Right lobe of liver (tissue), 6 donors: ENCODE measurements around the gene EPHA1. TPM values are rescaled to one million over a fixed set of nuclear protein-coding genes. Genes with fewer than 3 reads are reported as not detected.

Source experiments
- ATAC-seq, 4 donors: fragments of 200-7000 bp; cut with Tn5 transposase; one replicate each; pipeline ENCODE4 v1.9.1; 2020; ENCODE audit warnings: mild to moderate bottlenecking in 4 of 4, moderate library complexity in 4 of 4
- DNase-seq, 3 donors: peaks; one replicate each; pipeline ENCODE4 v3.0.0-alpha.2; 2020
- H3K27ac ChIP-seq, 3 donors: fragments of 200-600 bp; one replicate each; pipeline ENCODE4 v1.8.0; 2022
- H3K27me3 ChIP-seq, 2 donors: fragments of 200-600 bp; one replicate each; pipeline ENCODE4 v1.8.0; 2022
- H3K36me3 ChIP-seq, 4 donors: fragments of 200-600 bp; sonication (generic) in 1 of 4; one replicate each; pipeline versions ENCODE4 v1.5.1 to v1.8.0; 2017 to 2022; ENCODE audit warnings: control low read depth in 1 of 4
- H3K4me1 ChIP-seq, 4 donors: fragments of 200-600 bp; sonication (generic) in 1 of 4; one replicate each; pipeline versions ENCODE4 v1.5.1 to v1.8.0; 2017 to 2022; ENCODE audit warnings: control low read depth in 1 of 4
- H3K4me3 ChIP-seq, 3 donors: fragments of 200-600 bp; one replicate each; pipeline ENCODE4 v1.8.0; 2022
- H3K9me3 ChIP-seq, 4 donors: fragments of 200-600 bp; sonication (generic) in 1 of 4; one replicate each; pipeline versions ENCODE4 v1.5.1 to v1.8.0; 2017 to 2022; ENCODE audit warnings: control low read depth in 1 of 4
- POLR2A ChIP-seq: fragments of 450-650 bp; IDR thresholded peaks from one replicate; pipeline ENCODE4 v1.6.1; 2017; ENCODE audit warnings: antibody characterized with exemption, mild to moderate bottlenecking
- WGBS: methylation state at CpG from one replicate; pipeline ENCODE4 v1.1.6; 2018; ENCODE audit warnings: low coverage, low lambda C conversion rate; ENCODE audit not compliant: insufficient coverage; ENCODE audit errors: missing lambda C conversion rate; 5-methylcytosine and 5-hydroxymethylcytosine counted together
- intact Hi-C, 2 donors: fragments of 100-400 bp; cut with DNase I; formaldehyde crosslinking; loops; one replicate each; pipeline versions ENCODE4 v1.11.2 to v1.14.1; 2022
- total RNA-seq, 6 experiments: library from RNA; depleted of rRNA in 2 of 6; stranded (reverse); fragments of >200 nt in 2 of 6; fragmentation: NEBNext Ultra II Directional in 3 of 6; extraction: Animal tissue kit (Norgen Biotek cat#: 25700) in 3 of 6; gene quantifications; one replicate each; pipeline versions ENCODE4 v1.1.0 to v1.2.4, GENCODE V29; 2016 to 2023
- TF ChIP-seq, protein P1 (sequence below), 4 donors: fragments of 200-600 bp in 3 of 4; fragments of 450-650 bp in 1 of 4; IDR thresholded peaks; one replicate each; pipeline versions ENCODE4 v1.5.1 to v1.8.0; 2016 to 2022; ENCODE audit warnings: antibody characterized with exemption in 4 of 4, mild to moderate bottlenecking in 2 of 4
- donor health status: DM: no; HTN: yes; CAD: no.
- donor health status: DM: no; HTN: no; CAD: no.
- donor health status: DM: no; HTN: no; CAD: no.
- donor health status: DM: no; HTN: yes; CAD: no.
- donor health status: DM: no; HTN: yes; CAD: no.

The EPHA1 gene
- total RNA-seq, 6 experiments from 2014 or later, result 12.6 to 41.3 (median 16.5) TPM

DNA sequence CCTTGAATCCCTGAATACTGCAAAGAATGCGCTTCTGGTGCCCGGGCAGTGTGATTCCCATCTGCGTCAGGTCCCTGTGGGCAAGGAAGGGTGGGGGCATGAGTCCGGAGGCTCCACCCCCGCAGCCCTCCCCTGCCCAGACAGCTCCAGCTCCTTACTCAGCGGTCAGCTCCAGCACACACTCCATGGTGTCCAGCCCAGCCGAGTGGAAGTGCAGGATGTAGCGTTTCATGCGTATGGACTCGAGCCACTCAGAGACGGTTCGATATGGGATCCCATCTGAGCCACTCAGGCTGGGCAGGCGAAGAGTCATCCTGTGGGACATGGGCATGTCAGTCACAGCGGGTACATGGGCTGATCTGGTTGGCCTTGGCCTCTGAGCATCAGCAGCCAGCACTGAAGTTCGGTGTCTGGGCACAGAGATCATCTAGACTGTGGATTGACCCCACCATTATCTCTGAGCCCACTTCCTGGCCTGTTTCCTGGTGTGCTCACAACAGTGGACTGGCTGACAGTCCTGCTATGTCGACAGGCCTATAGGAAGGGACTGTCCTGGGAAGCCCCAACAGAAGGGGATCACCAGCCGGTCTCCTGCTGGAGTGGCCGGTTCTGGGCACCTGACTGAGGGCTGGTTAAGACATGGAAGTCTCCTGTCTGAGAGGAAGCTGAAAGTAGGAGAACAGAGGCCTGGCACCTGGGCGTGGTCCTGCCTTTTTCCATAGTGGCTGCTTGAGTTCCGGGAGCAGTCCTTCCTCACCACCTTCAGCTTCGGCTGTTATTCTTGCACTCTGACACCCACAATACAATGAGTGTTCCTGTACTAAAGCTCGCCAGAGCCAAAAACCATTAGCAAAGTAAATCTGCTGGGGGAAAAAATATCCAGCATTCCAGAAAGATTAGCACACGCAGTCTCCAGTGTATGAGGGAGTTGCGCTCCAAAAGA lies 16.9 kb downstream of the EPHA1 start:
- DNase-seq, result peak; percentile 55 to 83 (median 78)
- H3K4me1 ChIP-seq, result peaks cover 0 to 60% (median 33%) of the 10 kb centered on the region in 4 donors
- H3K36me3 ChIP-seq, result peaks cover 0 to 42% (median 19%) of the 10 kb centered on the region in 4 donors
- no peaks in the 10 kb centered on the region for H3K9me3 ChIP-seq
- intact Hi-C loops, result no loop called here
- peak overlapping the region; percentile 42 to 51 (median 50) for H3K27ac ChIP-seq
- WGBS, result 37% methylated on average over 9 of the region's 24 CpGs
- no peaks in the 10 kb centered on the region for H3K27me3 ChIP-seq
- TF ChIP-seq, protein P1, sequence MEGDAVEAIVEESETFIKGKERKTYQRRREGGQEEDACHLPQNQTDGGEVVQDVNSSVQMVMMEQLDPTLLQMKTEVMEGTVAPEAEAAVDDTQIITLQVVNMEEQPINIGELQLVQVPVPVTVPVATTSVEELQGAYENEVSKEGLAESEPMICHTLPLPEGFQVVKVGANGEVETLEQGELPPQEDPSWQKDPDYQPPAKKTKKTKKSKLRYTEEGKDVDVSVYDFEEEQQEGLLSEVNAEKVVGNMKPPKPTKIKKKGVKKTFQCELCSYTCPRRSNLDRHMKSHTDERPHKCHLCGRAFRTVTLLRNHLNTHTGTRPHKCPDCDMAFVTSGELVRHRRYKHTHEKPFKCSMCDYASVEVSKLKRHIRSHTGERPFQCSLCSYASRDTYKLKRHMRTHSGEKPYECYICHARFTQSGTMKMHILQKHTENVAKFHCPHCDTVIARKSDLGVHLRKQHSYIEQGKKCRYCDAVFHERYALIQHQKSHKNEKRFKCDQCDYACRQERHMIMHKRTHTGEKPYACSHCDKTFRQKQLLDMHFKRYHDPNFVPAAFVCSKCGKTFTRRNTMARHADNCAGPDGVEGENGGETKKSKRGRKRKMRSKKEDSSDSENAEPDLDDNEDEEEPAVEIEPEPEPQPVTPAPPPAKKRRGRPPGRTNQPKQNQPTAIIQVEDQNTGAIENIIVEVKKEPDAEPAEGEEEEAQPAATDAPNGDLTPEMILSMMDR (IDR thresholded peaks at IDR 0.05), result no peak
- no peak for TF ChIP-seq POLR2A
- peak; percentile 32 to 43 (median 36) for ATAC-seq
- no peak overlapping the region for H3K4me3 ChIP-seq

DNA sequence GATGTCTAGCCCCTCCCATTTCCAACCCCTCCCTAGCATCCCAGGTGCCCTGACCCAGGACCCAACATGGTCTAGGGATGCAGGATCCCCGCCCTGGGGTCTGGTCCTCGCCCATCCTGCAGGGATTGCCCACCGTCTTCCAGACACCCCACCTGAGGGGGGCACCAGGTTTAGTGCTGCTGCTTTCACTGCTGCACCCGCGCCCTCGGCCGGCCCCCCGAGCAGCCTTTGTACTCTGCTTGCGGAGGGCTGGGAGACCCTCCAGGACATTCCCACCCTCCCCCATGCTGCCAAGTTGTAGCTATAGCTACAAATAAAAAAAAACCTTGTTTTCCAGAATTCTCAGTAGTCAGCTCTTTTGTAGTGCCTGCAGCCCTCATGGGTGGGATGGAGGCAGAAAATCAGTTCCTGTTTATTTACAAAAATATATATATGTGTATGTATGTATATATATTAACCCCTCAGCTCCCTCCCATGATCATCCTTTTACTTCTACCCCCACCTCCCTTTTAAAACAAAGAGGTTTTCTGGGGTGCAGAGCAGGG lies 17.8 kb downstream of the EPHA1 start:
- H3K9me3 ChIP-seq, result no peaks in the 10 kb centered on the region
- WGBS, result 80% methylated on average over 2 of the region's 9 CpGs
- TF ChIP-seq, protein P1 (IDR thresholded peaks at IDR 0.05), result no peak
- no peak for TF ChIP-seq POLR2A
- peaks cover 0 to 42% (median 19%) of the 10 kb centered on the region in 4 donors for H3K36me3 ChIP-seq
- no peak overlapping the region for H3K4me3 ChIP-seq
- no peak for ATAC-seq
- intact Hi-C loops, result no loop called here
- H3K27ac ChIP-seq, result peak overlapping the region in 1 of 3 donors; percentile 50
- DNase-seq, result no peak
- peaks cover 0 to 55% (median 32%) of the 10 kb centered on the region in 4 donors for H3K4me1 ChIP-seq
- H3K27me3 ChIP-seq, result no peaks in the 10 kb centered on the region

DNA sequence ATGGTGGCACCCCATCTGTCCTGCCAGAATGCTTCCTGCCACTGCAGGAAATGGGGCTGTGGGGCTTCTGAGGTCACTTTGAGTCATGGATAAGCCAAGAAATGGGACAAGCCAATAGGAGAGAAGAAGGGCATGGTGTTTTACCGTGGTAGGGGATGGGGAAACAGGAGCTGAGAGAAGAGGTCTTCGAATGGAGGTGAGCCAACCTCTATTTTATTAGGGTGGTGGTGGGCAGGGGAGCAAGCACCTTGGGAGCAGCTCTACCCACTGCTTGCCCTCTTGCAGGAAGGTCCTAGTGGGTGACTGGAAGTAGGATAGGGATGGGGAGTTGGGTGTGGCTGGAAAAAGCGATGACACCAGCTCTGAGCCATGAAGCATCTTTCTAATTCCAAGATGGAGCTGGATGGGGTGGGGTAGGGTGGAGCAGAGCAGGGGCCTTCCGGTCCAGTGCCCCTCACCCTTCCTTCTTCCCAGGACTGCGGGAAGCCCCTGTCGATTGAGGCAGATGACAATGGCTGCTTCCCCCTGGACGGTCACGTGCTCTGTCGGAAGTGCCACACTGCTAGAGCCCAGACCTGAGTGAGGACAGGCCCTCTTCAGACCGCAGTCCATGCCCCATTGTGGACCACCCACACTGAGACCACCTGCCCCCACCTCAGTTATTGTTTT lies 18.4 kb downstream of the EPHA1 start:
- Histone ChIP-seq H3K9me3 (no peaks in the 10 kb centered on the region), H3K27me3 (no peaks in the 10 kb centered on the region), H3K36me3 (peaks cover 0 to 42% (median 19%) of the 10 kb centered on the region in 4 donors), H3K27ac (no peak overlapping the region), H3K4me1 (peaks cover 0 to 56% (median 32%) of the 10 kb centered on the region in 4 donors), H3K4me3 (no peak overlapping the region)
- DNase-seq (no peak), ATAC-seq (no peak)
- intact Hi-C loops, result no loop called here
- TF ChIP-seq, protein P1 (IDR thresholded peaks at IDR 0.05), result no peak
- TF ChIP-seq POLR2A, result no peak
- 89% methylated on average over 4 of the region's 10 CpGs for WGBS

DNA sequence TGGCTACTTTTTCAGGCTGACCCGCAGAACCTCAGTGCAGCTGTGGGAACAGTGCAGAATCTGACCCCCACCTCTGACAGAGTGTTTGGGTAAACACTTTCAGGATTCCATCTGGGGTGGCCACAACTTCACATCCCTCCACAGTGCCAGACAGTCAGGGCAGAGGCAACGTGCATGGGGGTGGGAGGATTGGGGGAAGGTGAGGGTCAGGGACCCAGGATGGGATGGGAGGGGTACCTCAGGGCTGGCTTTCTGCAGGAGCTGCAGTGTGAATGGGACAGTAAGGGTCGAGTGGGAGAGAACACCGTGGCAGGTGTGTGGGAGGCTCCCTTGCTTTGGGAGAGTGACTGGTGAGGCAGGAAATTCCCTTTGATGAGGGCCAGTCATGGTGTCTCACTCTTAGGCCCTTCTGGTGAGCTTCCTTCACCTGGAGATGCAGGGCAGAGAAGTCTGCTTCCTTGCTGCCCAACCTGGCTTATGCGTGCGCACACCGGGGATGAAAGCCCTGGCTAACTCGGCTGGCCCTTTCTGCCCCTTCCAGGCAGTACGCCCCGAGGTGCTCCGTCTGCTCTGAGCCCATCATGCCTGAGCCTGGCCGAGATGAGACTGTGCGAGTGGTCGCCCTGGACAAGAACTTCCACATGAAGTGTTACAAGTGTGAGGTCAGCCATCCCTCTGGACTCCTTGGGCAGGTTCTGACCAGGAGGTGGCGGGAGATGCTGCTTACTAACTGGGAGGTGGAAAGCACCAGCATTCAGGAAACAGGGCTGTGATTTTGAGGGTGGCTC lies 19.1 kb downstream of the EPHA1 start:
- intact Hi-C loops, result no loop called here
- ATAC-seq (no peak), DNase-seq (peak in 1 of 3 donors; percentile 53)
- H3K36me3 ChIP-seq, result peaks cover 0 to 42% (median 19%) of the 10 kb centered on the region in 4 donors
- no peaks in the 10 kb centered on the region for H3K27me3 ChIP-seq
- TF ChIP-seq, protein P1 (IDR thresholded peaks at IDR 0.05), result no peak
- no peak for TF ChIP-seq POLR2A
- no peak overlapping the region for H3K4me3 ChIP-seq
- 82% methylated on average over 9 of the region's 15 CpGs for WGBS
- no peak overlapping the region for H3K27ac ChIP-seq
- no peaks in the 10 kb centered on the region for H3K9me3 ChIP-seq
- H3K4me1 ChIP-seq, result peaks cover 0 to 56% (median 31%) of the 10 kb centered on the region in 4 donors
